ENCODE results near the gene ACR.

Gene ACR

DNA sequence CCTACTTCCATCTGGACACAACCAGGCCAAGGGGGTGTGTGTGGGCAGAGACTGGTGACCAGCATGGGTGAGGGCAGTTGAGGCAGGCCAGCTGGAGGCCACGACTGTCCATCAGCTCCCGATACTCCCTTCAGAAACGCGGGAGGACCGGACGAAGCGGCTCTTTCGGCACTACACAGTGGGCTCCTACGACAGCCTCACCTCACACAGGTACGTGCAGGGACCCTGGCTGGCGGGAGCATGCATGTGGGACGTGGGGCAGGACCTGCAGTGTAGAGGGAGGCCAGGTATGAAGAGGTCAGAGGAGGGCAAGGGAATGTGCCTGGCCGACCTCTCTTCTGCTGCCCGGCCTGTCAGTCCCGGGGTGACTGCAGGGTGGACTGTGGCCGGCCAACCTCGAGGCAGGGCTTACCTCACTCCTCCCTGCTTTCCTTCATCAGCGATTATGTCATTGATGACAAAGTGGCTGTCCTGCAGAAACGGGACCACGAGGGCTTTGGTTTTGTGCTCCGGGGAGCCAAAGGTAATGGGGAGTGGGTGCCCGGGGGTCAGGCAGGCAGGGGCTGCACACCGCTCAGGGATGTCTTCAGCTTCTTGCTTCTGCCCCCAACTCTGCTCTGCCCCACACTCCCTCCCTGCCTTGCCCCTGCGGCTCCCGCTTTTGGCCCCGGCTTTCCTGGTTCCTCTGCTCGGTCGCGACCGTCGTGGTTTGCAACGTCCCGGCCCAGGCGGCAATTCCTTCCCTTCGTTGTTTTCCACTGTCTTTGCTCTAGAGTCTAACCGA lies 34.1 kb upstream of the ACR start:
- no peaks in the 10 kb centered on the region for H3F3A ChIP-seq (ENCODE audit: low read depth)
- no peaks in the 10 kb centered on the region for H3K9me3 ChIP-seq (ENCODE audit: insufficient read depth, low read depth, low read length)
- peaks cover 20% of the 10 kb centered on the region for H3K4me1 ChIP-seq (ENCODE audit: insufficient read depth, low read length, poor library complexity, severe bottlenecking)
- no peak overlapping the region for H3K9ac ChIP-seq (ENCODE audit: low read depth, low read length, poor library complexity, severe bottlenecking)
- no peak overlapping the region for H2AFZ ChIP-seq (ENCODE audit: low read length)
- no peaks in the 10 kb centered on the region for H3K9me2 ChIP-seq (replicated peaks; ENCODE audit: low read depth, low read length)
- H3K4me2 ChIP-seq (ENCODE audit: low read depth, low read length, poor library complexity, severe bottlenecking): no peak overlapping the region
- TF ChIP-seq, protein P1, sequence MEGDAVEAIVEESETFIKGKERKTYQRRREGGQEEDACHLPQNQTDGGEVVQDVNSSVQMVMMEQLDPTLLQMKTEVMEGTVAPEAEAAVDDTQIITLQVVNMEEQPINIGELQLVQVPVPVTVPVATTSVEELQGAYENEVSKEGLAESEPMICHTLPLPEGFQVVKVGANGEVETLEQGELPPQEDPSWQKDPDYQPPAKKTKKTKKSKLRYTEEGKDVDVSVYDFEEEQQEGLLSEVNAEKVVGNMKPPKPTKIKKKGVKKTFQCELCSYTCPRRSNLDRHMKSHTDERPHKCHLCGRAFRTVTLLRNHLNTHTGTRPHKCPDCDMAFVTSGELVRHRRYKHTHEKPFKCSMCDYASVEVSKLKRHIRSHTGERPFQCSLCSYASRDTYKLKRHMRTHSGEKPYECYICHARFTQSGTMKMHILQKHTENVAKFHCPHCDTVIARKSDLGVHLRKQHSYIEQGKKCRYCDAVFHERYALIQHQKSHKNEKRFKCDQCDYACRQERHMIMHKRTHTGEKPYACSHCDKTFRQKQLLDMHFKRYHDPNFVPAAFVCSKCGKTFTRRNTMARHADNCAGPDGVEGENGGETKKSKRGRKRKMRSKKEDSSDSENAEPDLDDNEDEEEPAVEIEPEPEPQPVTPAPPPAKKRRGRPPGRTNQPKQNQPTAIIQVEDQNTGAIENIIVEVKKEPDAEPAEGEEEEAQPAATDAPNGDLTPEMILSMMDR (conservative IDR thresholded peaks at IDR 0.05; ENCODE audit: low read length): no peak
- TF ChIP-seq EZH2phosphoT487 (IDR thresholded peaks at IDR 0.05; ENCODE audit: borderline replicate concordance): no peak
- no peaks in the 10 kb centered on the region for H4K20me1 ChIP-seq (ENCODE audit: insufficient read depth, low read length, poor library complexity, severe bottlenecking)
- no peak overlapping the region for H3K4me3 ChIP-seq (ENCODE audit: low read length, poor library complexity, severe bottlenecking)
- peaks cover 42% of the 10 kb centered on the region; the same call in 1 of the 2 replicates for H3K36me3 ChIP-seq (ENCODE audit: insufficient read depth, low read length)
- H3K27me3 ChIP-seq (ENCODE audit: insufficient read depth, low read length, poor library complexity, severe bottlenecking): no peaks in the 10 kb centered on the region
- peaks cover 3% of the 10 kb centered on the region; the same call in 1 of the 2 replicates for H3K79me2 ChIP-seq (ENCODE audit: insufficient read depth, low read length)

GRCh38 chr22:50704510-50705218 lies 33.3 kb upstream of the ACR start:
- no peak overlapping the region for H3K4me3 ChIP-seq (ENCODE audit: low read length, poor library complexity, severe bottlenecking)
- H3K27me3 ChIP-seq (ENCODE audit: insufficient read depth, low read length, poor library complexity, severe bottlenecking): no peaks in the 10 kb centered on the region
- H3K9ac ChIP-seq (ENCODE audit: low read depth, low read length, poor library complexity, severe bottlenecking): no peak overlapping the region
- no peaks in the 10 kb centered on the region for H3F3A ChIP-seq (ENCODE audit: low read depth)
- H3K79me2 ChIP-seq (ENCODE audit: insufficient read depth, low read length): no peaks in the 10 kb centered on the region
- no peak overlapping the region for H2AFZ ChIP-seq (ENCODE audit: low read length)
- H3K4me2 ChIP-seq (ENCODE audit: low read depth, low read length, poor library complexity, severe bottlenecking): no peak overlapping the region
- TF ChIP-seq EZH2phosphoT487 (IDR thresholded peaks at IDR 0.05; ENCODE audit: borderline replicate concordance): no peak
- TF ChIP-seq, protein P1 (conservative IDR thresholded peaks at IDR 0.05; ENCODE audit: low read length): no peak
- H3K36me3 ChIP-seq (ENCODE audit: insufficient read depth, low read length): peaks cover 41% of the 10 kb centered on the region; the same call in 1 of the 2 replicates
- H3K4me1 ChIP-seq (ENCODE audit: insufficient read depth, low read length, poor library complexity, severe bottlenecking): peaks cover 20% of the 10 kb centered on the region
- no peaks in the 10 kb centered on the region for H3K9me2 ChIP-seq (replicated peaks; ENCODE audit: low read depth, low read length)
- H4K20me1 ChIP-seq (ENCODE audit: insufficient read depth, low read length, poor library complexity, severe bottlenecking): no peaks in the 10 kb centered on the region
- H3K9me3 ChIP-seq (ENCODE audit: insufficient read depth, low read depth, low read length): no peaks in the 10 kb centered on the region

DNA sequence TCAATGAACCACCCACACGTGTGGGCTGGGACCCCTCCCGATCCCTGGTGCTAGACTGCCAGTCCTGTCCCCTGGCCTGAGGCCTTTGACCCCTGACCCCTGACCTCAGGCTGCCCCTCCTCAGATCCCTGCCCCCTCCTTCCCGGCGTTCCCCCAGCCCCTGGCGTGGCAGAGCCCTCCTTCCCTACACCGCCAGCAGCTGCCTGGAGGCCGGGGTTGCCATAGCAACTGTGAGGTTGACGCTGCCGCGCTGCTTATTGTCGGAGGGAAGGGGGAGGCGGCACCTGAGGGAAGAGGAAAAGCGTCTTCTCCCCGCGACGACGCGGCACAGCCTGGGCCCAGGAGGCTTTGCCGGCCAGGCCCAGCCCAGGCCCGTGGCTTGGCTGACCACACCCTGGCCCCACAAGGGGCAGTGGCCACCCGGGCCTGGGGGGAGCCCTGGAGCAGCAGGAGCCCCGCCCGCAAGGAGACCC lies 32.7 kb upstream of the ACR start:
- H2AFZ ChIP-seq (ENCODE audit: low read length): no peak overlapping the region
- no peaks in the 10 kb centered on the region for H3K79me2 ChIP-seq (ENCODE audit: insufficient read depth, low read length)
- H3F3A ChIP-seq (ENCODE audit: low read depth): no peaks in the 10 kb centered on the region
- H3K9me3 ChIP-seq (ENCODE audit: insufficient read depth, low read depth, low read length): no peaks in the 10 kb centered on the region
- H3K4me2 ChIP-seq (ENCODE audit: low read depth, low read length, poor library complexity, severe bottlenecking): no peak overlapping the region
- TF ChIP-seq, protein P1 (conservative IDR thresholded peaks at IDR 0.05; ENCODE audit: low read length): no peak
- no peak for TF ChIP-seq EZH2phosphoT487 (IDR thresholded peaks at IDR 0.05; ENCODE audit: borderline replicate concordance)
- H3K4me3 ChIP-seq (ENCODE audit: low read length, poor library complexity, severe bottlenecking): no peak overlapping the region
- H3K4me1 ChIP-seq (ENCODE audit: insufficient read depth, low read length, poor library complexity, severe bottlenecking): peaks cover 20% of the 10 kb centered on the region
- H3K9me2 ChIP-seq (replicated peaks; ENCODE audit: low read depth, low read length): no peaks in the 10 kb centered on the region
- no peaks in the 10 kb centered on the region for H4K20me1 ChIP-seq (ENCODE audit: insufficient read depth, low read length, poor library complexity, severe bottlenecking)
- H3K9ac ChIP-seq (ENCODE audit: low read depth, low read length, poor library complexity, severe bottlenecking): no peak overlapping the region
- peaks cover 43% of the 10 kb centered on the region; the same call in 1 of the 2 replicates for H3K36me3 ChIP-seq (ENCODE audit: insufficient read depth, low read length)
- H3K27me3 ChIP-seq (ENCODE audit: insufficient read depth, low read length, poor library complexity, severe bottlenecking): no peaks in the 10 kb centered on the region

Measured in Loucy (cell line).